ENCODE results near the gene MYOD1. TPM values are rescaled to one million over a fixed set of nuclear protein-coding genes. Genes with fewer than 3 reads are reported as not detected.

The MYOD1 gene
- total RNA-seq, 1 experiment from 2014 or later: not detected

DNA sequence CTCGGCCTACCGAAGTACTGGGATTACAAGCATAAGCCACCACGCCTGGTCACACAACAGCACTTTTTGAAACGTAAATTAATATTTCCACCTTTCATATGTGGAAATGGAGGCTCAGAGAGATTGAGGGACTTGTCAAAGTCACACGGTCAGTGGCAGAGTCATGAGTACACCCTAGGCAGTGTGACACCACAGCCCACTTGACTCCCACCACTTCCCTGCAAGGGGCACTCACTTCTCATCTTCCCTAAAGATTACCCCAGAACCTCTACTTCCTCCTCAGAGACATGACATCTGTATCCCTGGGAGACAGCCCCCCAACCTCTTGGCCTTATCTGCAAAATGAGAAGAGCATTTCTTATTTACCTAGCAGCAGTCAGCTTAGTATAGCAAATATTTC lies 16.5 kb upstream of the MYOD1 start:
- CTCF ChIA-PET: no interaction called here
- BruUV-seq (replicated peaks): no TSS peak
- intact Hi-C loops (cut with micrococcal nuclease): no loop called here
- no peak overlapping the region for H3K27ac ChIP-seq (ENCODE audit: low read depth, low read length)
- ATAC-seq: no peak
- no peaks in the 10 kb centered on the region for H3K9me2 ChIP-seq (ENCODE audit: insufficient read depth)
- H3K9ac ChIP-seq (ENCODE audit: low read length): no peak overlapping the region
- RAD21 ChIA-PET (ENCODE audit: low non-redundant PET in 1 of 2, low total read pairs in 2 of 2, uncharacterized antibody in 2 of 2, unreplicated experiment in 2 of 2): no interaction called here
- H3K79me2 ChIP-seq (ENCODE audit: insufficient read depth, low read length): no peaks in the 10 kb centered on the region
- no peak overlapping the region for H3K4me2 ChIP-seq (ENCODE audit: low read length)
- H3K4me1 ChIP-seq (ENCODE audit: control insufficient read depth in 1 of 2, insufficient read depth in 2 of 2, low read length in 2 of 2): peaks cover 0 to 6% of the 10 kb centered on the region in 2 experiments; a peak in 1 of 4 replicates
- H4K20me1 ChIP-seq (ENCODE audit: insufficient read depth): no peaks in the 10 kb centered on the region
- no peak for DNase-seq (ENCODE audit: low read depth, low spot score)
- no peak overlapping the region for H2AFZ ChIP-seq (ENCODE audit: low read depth, low read length, poor library complexity, severe bottlenecking)
- H3K36me3 ChIP-seq (ENCODE audit: control insufficient read depth in 1 of 2, insufficient read depth in 2 of 2, low read length in 2 of 2): no peaks in the 10 kb centered on the region
- no peaks in the 10 kb centered on the region for H3K27me3 ChIP-seq (ENCODE audit: insufficient read depth, low read length)
- POLR2A ChIA-PET: no interaction called here
- no peaks in the 10 kb centered on the region for H3K9me3 ChIP-seq (ENCODE audit: control insufficient read depth in 1 of 2, insufficient read depth in 1 of 2, low read depth in 1 of 2, low read length in 2 of 2)
- TF ChIP-seq ELF1 (IDR thresholded peaks at IDR 0.05; ENCODE audit: borderline replicate concordance, low read depth) (no peak), REST (IDR thresholded peaks at IDR 0.05; ENCODE audit: low read depth) (no peak), ZNF274 (IDR thresholded peaks at IDR 0.05; ENCODE audit: low read depth, low read length) (no peak), SP1 (IDR thresholded peaks at IDR 0.05; ENCODE audit: low read depth) (no peak), ZFX (IDR thresholded peaks at IDR 0.05) (no peak)
- TF ChIP-seq, protein P1, sequence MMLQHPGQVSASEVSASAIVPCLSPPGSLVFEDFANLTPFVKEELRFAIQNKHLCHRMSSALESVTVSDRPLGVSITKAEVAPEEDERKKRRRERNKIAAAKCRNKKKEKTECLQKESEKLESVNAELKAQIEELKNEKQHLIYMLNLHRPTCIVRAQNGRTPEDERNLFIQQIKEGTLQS (IDR thresholded peaks at IDR 0.05): no peak
- no peak overlapping the region for H3K4me3 ChIP-seq (replicated peaks in 1 of 2; ENCODE audit: low read depth in 1 of 2, low read length in 2 of 2)

DNA sequence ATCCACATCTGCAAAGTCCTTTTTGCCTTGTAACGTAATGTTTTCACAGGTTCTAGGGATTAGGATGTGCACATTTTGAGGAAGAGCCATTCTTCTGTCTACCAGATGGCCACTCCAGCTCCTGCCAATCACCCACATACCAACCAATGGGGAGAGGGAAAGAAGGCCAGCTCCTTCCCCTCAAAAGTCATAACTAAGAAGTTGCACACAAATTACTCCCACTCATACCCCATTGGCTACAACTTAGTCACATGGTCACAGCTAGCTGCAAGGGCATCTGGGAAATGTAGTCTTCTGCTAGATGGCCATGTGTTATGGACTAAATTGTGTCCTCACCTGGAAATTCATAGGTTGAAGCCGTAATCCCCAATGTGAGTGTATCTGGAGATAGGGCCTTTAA lies 15.4 kb upstream of the MYOD1 start:
- no peaks in the 10 kb centered on the region for H3K9me3 ChIP-seq (ENCODE audit: control insufficient read depth in 1 of 2, insufficient read depth in 1 of 2, low read depth in 1 of 2, low read length in 2 of 2)
- H3K9me2 ChIP-seq (ENCODE audit: insufficient read depth): no peaks in the 10 kb centered on the region
- BruUV-seq (replicated peaks): no TSS peak
- intact Hi-C loops (cut with micrococcal nuclease): no loop called here
- no peak overlapping the region for H3K9ac ChIP-seq (ENCODE audit: low read length)
- ChIA-PET RAD21 (ENCODE audit: low non-redundant PET in 1 of 2, low total read pairs in 2 of 2, uncharacterized antibody in 2 of 2, unreplicated experiment in 2 of 2) (no interaction called here), CTCF (no interaction called here), POLR2A (no interaction called here)
- no peak overlapping the region for H2AFZ ChIP-seq (ENCODE audit: low read depth, low read length, poor library complexity, severe bottlenecking)
- H3K27me3 ChIP-seq (ENCODE audit: insufficient read depth, low read length): no peaks in the 10 kb centered on the region
- no peak overlapping the region for H3K4me2 ChIP-seq (ENCODE audit: low read length)
- H3K27ac ChIP-seq (ENCODE audit: low read depth, low read length): no peak overlapping the region
- no peaks in the 10 kb centered on the region for H4K20me1 ChIP-seq (ENCODE audit: insufficient read depth)
- H3K79me2 ChIP-seq (ENCODE audit: insufficient read depth, low read length): no peaks in the 10 kb centered on the region
- no peak overlapping the region for H3K4me3 ChIP-seq (replicated peaks in 1 of 2; ENCODE audit: low read depth in 1 of 2, low read length in 2 of 2)
- DNase-seq (ENCODE audit: low read depth, low spot score): peak; percentile 69
- H3K36me3 ChIP-seq (ENCODE audit: control insufficient read depth in 1 of 2, insufficient read depth in 2 of 2, low read length in 2 of 2): no peaks in the 10 kb centered on the region
- TF ChIP-seq SP1 (IDR thresholded peaks at IDR 0.05; ENCODE audit: low read depth): peak; percentile 80
- TF ChIP-seq REST (IDR thresholded peaks at IDR 0.05; ENCODE audit: low read depth): no peak
- no peak for TF ChIP-seq EZH2 (IDR thresholded peaks at IDR 0.05)
- no peak for TF ChIP-seq POLR2A (IDR thresholded peaks at IDR 0.05; ENCODE audit: borderline replicate concordance, extremely low read depth, insufficient read depth, insufficient read length)
- no peak for TF ChIP-seq FOSL1 (IDR thresholded peaks at IDR 0.05; ENCODE audit: low read depth)
- no peak for TF ChIP-seq CBX3 (IDR thresholded peaks at IDR 0.05; ENCODE audit: low read depth)
- no peak for TF ChIP-seq TCF7L2 (IDR thresholded peaks at IDR 0.05; ENCODE audit: borderline replicate concordance, extremely low read depth, insufficient read depth, insufficient read length)
- H3K4me1 ChIP-seq (ENCODE audit: control insufficient read depth in 1 of 2, insufficient read depth in 2 of 2, low read length in 2 of 2): peaks cover 0 to 6% of the 10 kb centered on the region in 2 experiments; a peak in 1 of 4 replicates
- peak; percentile 97 for ATAC-seq
